ENCODE measurements around the gene TACC2. TPM values are rescaled to one million over a fixed set of nuclear protein-coding genes. Genes with fewer than 3 reads are reported as not detected.

Gene TACC2
- total RNA-seq, 2 experiments from 2014 or later: not detected

DNA sequence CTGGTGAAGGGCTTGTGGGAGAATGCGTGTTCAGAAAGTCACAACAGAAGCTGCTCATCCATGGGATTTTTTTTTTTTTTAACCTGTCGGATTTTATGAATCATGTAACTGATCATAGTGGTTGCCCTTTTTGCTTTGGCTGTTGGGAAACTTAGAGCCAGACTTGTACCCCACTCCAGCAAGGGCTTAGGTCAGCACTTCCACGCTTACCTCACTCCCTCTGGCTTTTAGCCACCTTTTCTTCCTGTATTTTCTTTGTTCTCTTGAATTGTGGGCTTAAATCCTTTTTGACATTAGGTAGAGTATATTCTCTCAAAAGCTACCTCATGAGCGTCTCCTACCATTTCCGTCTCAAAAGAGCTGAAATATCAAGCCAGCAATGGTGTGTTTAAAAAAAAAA is 168.5 kb downstream of the TACC2 start:
- Histone ChIP-seq H3K4me1 (ENCODE audit: insufficient read depth, low read length) (no peaks in the 10 kb centered on the region), H3K4me3 (ENCODE audit: low read length) (no peak overlapping the region), H3K9me3 (ENCODE audit: control insufficient read depth in 1 of 2, insufficient read depth in 1 of 2, low read length in 2 of 2) (peaks cover 0 to 4% of the 10 kb centered on the region in 2 experiments), H3K27me3 (ENCODE audit: control insufficient read depth in 1 of 2, insufficient read depth in 2 of 2, low read length in 2 of 2) (peaks cover 4 to 21% of the 10 kb centered on the region in 2 experiments), H3K27ac (ENCODE audit: low read depth in 1 of 2, low read length in 2 of 2) (no peak overlapping the region), H3K36me3 (ENCODE audit: insufficient read depth, low read length) (no peaks in the 10 kb centered on the region)
- TF ChIP-seq, protein P1, sequence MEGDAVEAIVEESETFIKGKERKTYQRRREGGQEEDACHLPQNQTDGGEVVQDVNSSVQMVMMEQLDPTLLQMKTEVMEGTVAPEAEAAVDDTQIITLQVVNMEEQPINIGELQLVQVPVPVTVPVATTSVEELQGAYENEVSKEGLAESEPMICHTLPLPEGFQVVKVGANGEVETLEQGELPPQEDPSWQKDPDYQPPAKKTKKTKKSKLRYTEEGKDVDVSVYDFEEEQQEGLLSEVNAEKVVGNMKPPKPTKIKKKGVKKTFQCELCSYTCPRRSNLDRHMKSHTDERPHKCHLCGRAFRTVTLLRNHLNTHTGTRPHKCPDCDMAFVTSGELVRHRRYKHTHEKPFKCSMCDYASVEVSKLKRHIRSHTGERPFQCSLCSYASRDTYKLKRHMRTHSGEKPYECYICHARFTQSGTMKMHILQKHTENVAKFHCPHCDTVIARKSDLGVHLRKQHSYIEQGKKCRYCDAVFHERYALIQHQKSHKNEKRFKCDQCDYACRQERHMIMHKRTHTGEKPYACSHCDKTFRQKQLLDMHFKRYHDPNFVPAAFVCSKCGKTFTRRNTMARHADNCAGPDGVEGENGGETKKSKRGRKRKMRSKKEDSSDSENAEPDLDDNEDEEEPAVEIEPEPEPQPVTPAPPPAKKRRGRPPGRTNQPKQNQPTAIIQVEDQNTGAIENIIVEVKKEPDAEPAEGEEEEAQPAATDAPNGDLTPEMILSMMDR (IDR thresholded peaks at IDR 0.05): no peak
- H3K27me3 Mint-ChIP-seq: peaks cover 61% of the 10 kb centered on the region
- intact Hi-C loops (cut with DNase I, micrococcal nuclease): no loop called here
- POLR2A ChIA-PET: no interaction called here
- no peak overlapping the region for H3K27ac Mint-ChIP-seq
- no peak overlapping the region for H3K4me3 Mint-ChIP-seq
- no peaks in the 10 kb centered on the region for H3K36me3 Mint-ChIP-seq (ENCODE audit: low read depth)
- no peaks in the 10 kb centered on the region for H3K9me3 Mint-ChIP-seq
- CTCF ChIA-PET: no interaction called here
- DNase-seq (no peak), ATAC-seq (ENCODE audit: poor library complexity) (no peak)
- no peaks in the 10 kb centered on the region for H3K4me1 Mint-ChIP-seq (ENCODE audit: low read depth)

DNA sequence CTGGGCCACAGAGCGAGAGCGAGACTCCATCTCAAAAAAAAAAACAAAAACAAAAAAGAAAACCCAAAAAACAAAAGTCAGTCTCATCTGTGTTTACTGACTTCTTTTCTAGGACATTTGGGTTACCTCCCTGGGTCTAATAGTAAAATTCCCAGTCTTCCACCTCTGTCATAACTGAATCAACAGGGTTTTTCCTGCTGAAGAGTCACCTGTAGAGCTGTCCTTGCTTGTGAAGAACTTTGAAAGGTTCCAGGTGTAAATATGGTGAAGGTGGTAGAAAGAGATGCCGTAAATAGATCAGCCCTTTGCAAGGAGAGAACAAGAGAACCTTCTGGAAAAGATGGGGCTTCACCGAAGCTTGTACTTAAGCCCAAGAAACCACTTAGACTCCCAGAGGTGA is 169.4 kb downstream of the TACC2 start:
- intact Hi-C loops (cut with DNase I, micrococcal nuclease): no loop called here
- H3K36me3 Mint-ChIP-seq (ENCODE audit: low read depth): no peaks in the 10 kb centered on the region
- Histone ChIP-seq H3K27me3 (ENCODE audit: control insufficient read depth in 1 of 2, insufficient read depth in 2 of 2, low read length in 2 of 2) (peaks cover 10 to 30% of the 10 kb centered on the region in 2 experiments), H3K27ac (ENCODE audit: low read depth in 1 of 2, low read length in 2 of 2) (no peak overlapping the region), H3K4me3 (ENCODE audit: low read length) (no peak overlapping the region), H3K36me3 (ENCODE audit: insufficient read depth, low read length) (no peaks in the 10 kb centered on the region), H3K9me3 (ENCODE audit: control insufficient read depth in 1 of 2, insufficient read depth in 1 of 2, low read length in 2 of 2) (peaks cover 0 to 12% of the 10 kb centered on the region in 2 experiments), H3K4me1 (ENCODE audit: insufficient read depth, low read length) (peaks cover 3% of the 10 kb centered on the region)
- DNase-seq (no peak), ATAC-seq (ENCODE audit: poor library complexity) (no peak)
- TF ChIP-seq, protein P1 (IDR thresholded peaks at IDR 0.05): no peak
- no peak overlapping the region for H3K27ac Mint-ChIP-seq
- ChIA-PET CTCF (interaction anchor here (0.7 kb wide), 1 partner anchor 863 kb away, joined by 4 read pairs; no protein-coding TSS in a partner anchor), POLR2A (no interaction called here)
- H3K27me3 Mint-ChIP-seq: peaks cover 67% of the 10 kb centered on the region
- no peaks in the 10 kb centered on the region for H3K4me1 Mint-ChIP-seq (ENCODE audit: low read depth)
- no peak overlapping the region for H3K4me3 Mint-ChIP-seq
- H3K9me3 Mint-ChIP-seq: no peaks in the 10 kb centered on the region

DNA sequence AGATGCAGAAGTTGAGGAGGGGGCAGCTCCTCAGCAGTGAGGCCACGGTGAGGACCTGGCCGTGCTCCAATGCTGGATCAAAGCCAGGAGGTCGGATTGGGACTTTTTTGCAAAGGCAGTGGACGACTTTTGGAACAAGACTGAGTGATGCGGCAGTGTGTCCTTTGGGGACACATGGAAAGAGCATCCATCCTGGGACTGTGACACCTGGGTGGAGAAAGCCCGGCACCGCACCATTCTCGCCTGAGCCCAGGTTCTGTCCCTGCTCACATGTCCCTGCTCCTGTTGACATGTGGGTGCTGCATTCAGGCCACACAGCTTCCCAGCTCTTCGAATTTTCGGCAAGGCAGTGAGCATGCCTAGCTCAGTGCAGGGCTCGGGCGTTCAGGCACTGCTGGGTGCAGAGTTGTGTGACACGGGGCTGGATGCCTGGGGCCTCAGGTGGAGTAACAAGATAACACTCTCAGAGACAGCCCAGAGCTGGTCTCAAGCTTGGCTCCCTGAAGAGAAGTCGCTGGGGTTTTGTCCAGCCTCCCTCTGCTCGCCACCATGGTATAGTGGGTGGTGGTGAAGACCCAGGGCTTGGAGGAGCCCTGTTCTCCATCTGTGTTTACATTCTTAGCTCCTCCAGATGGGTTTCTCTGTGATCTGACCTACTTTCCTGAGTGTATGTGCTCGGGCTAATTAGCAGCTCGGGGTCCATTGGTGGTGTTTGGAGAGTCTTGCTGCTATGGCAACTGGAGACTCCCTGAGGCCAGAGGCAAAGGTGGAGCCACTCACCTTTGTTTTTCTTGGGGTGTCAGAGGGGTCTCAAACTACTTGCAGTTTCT is 170.4 kb downstream of the TACC2 start:
- Histone ChIP-seq H3K9me3 (ENCODE audit: control insufficient read depth in 1 of 2, insufficient read depth in 1 of 2, low read length in 2 of 2) (peaks cover 0 to 18% of the 10 kb centered on the region in 2 experiments), H3K27me3 (ENCODE audit: control insufficient read depth in 1 of 2, insufficient read depth in 2 of 2, low read length in 2 of 2) (peaks cover 15 to 37% of the 10 kb centered on the region in 2 experiments), H3K4me1 (ENCODE audit: insufficient read depth, low read length) (peaks cover 10% of the 10 kb centered on the region), H3K27ac (ENCODE audit: low read depth in 1 of 2, low read length in 2 of 2) (no peak overlapping the region), H3K36me3 (ENCODE audit: insufficient read depth, low read length) (no peaks in the 10 kb centered on the region), H3K4me3 (ENCODE audit: low read length) (no peak overlapping the region)
- H3K27me3 Mint-ChIP-seq: peaks cover 65% of the 10 kb centered on the region
- DNase-seq (no peak), ATAC-seq (ENCODE audit: poor library complexity) (no peak)
- peaks cover 3% of the 10 kb centered on the region for H3K4me1 Mint-ChIP-seq (ENCODE audit: low read depth)
- TF ChIP-seq, protein P1 (IDR thresholded peaks at IDR 0.05): no peak
- POLR2A ChIA-PET: no interaction called here
- H3K36me3 Mint-ChIP-seq (ENCODE audit: low read depth): no peaks in the 10 kb centered on the region
- intact Hi-C loops (cut with DNase I, micrococcal nuclease): no loop called here
- H3K27ac Mint-ChIP-seq: no peak overlapping the region
- no peaks in the 10 kb centered on the region for H3K9me3 Mint-ChIP-seq
- H3K4me3 Mint-ChIP-seq: no peak overlapping the region
- CTCF ChIA-PET: interaction anchor here (1.2 kb wide), 1 partner anchor 10 kb away, joined by 3 read pairs; no protein-coding TSS in a partner anchor
